ENCODE results near the gene ZMIZ1. TPM values are rescaled to one million over a fixed set of nuclear protein-coding genes. Genes with fewer than 3 reads are reported as not detected.
A peak's percentile ranks its signal among the peaks of the same experiment; 100 is the strongest.

Gene ZMIZ1
- total RNA-seq, 2 experiments from 2014 or later, result 14.6 to 15.5 TPM

DNA sequence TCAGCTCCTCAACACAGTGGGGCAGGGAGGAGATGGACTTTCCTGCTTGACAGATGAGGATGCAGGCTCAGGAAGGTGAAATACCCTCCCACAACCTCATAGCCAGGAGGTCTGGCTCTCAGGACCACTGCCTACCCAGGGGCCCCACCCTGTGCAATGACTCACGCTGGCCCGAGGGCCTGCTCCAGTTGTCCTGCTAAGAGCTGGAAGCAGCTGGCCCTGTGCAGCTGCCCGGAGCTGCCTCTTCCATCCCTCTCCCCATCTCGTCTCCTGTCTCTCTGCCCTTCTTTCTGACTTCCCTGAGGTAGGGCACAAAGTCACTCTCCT lies 123.9 kb downstream of the ZMIZ1 start:
- H3K36me3 Mint-ChIP-seq (ENCODE audit: low read depth), result no peaks in the 10 kb centered on the region
- ATAC-seq (ENCODE audit: poor library complexity) (no peak), DNase-seq (no peak)
- H3K4me3 Mint-ChIP-seq, result no peak overlapping the region
- Histone ChIP-seq H3K9me3 (ENCODE audit: control insufficient read depth in 1 of 2, insufficient read depth in 1 of 2, low read length in 2 of 2) (peaks cover 0 to 14% of the 10 kb centered on the region in 2 experiments), H3K4me3 (ENCODE audit: low read length) (no peak overlapping the region), H3K36me3 (ENCODE audit: insufficient read depth, low read length) (no peaks in the 10 kb centered on the region), H3K27me3 (ENCODE audit: control insufficient read depth in 1 of 2, insufficient read depth in 2 of 2, low read length in 2 of 2) (no peaks in the 10 kb centered on the region), H3K4me1 (ENCODE audit: insufficient read depth, low read length) (peaks cover 10% of the 10 kb centered on the region), H3K27ac (ENCODE audit: low read depth in 1 of 2, low read length in 2 of 2) (no peak overlapping the region)
- no peak overlapping the region for H3K27ac Mint-ChIP-seq
- intact Hi-C loops (cut with DNase I, micrococcal nuclease), result loop anchor here in 1 of 2 experiments (10.0 kb wide), 2 partner anchors 588 to 678 kb away; no protein-coding TSS in a partner anchor
- TF ChIP-seq CTCF (IDR thresholded peaks at IDR 0.05), result no peak
- H3K4me1 Mint-ChIP-seq (ENCODE audit: low read depth), result no peaks in the 10 kb centered on the region
- no peaks in the 10 kb centered on the region for H3K9me3 Mint-ChIP-seq
- POLR2A ChIA-PET, result no interaction called here
- CTCF ChIA-PET, result interaction anchor here (0.6 to 1.6 kb wide), 2 partner anchors 1146 to 1356 kb away, joined by 3 to 6 read pairs; no protein-coding TSS in a partner anchor
- H3K27me3 Mint-ChIP-seq, result no peaks in the 10 kb centered on the region

DNA sequence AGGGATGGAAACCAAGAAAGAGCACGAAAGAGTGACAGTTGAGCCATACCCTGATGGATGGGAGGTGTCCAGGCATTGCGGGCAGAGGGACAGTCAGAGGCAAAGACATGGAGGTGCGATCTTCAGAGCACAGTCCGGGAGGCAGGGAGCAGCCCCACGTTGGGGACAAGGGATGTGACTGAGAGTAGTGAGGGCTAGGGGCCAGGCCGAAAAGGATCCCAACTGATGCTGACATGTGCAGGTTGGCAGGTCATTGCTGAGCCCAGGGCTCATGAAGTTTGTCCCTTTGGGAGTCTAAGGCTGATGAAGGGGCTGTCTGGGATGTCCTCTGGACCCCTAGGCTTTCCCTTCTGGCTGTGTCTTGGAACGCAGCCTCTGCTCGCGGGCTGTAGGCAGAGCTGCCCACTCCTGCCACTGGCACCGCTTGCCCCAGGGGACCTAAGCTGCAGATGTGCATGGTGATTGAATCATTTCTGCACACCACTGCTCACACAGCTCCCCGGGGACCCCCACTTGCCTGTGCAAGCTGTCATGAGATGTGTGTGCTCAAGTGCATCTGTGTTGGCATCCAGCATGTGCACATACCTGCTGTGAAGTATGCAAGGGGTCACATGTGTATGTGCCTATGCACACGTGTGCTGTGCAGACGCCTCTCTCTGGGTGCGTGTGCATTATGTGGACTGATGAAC lies 125.1 kb downstream of the ZMIZ1 start:
- no peak for ATAC-seq (ENCODE audit: poor library complexity)
- Mint-ChIP-seq H3K9me3 (no peaks in the 10 kb centered on the region), H3K4me3 (no peak overlapping the region), H3K36me3 (ENCODE audit: low read depth) (no peaks in the 10 kb centered on the region), H3K27me3 (no peaks in the 10 kb centered on the region), H3K27ac (no peak overlapping the region), H3K4me1 (ENCODE audit: low read depth) (no peaks in the 10 kb centered on the region)
- DNase-seq, result no peak
- intact Hi-C loops (cut with DNase I, micrococcal nuclease), result loop anchor here (2.0 to 10.0 kb wide), 4 partner anchors 341 to 1347 kb away; no protein-coding TSS in a partner anchor
- no peak overlapping the region for H3K27ac ChIP-seq (ENCODE audit: low read depth in 1 of 2, low read length in 2 of 2)
- no peak overlapping the region for H3K4me3 ChIP-seq (ENCODE audit: low read length)
- ChIA-PET CTCF (interaction anchor here (1.9 to 2.7 kb wide), 2 partner anchors 10 to 1147 kb away, joined by 7 to 37 read pairs; no protein-coding TSS in a partner anchor), POLR2A (no interaction called here)
- H3K9me3 ChIP-seq (ENCODE audit: control insufficient read depth in 1 of 2, insufficient read depth in 1 of 2, low read length in 2 of 2), result peaks cover 0 to 14% of the 10 kb centered on the region in 2 experiments
- H3K27me3 ChIP-seq (ENCODE audit: control insufficient read depth in 1 of 2, insufficient read depth in 2 of 2, low read length in 2 of 2), result no peaks in the 10 kb centered on the region
- H3K4me1 ChIP-seq (ENCODE audit: insufficient read depth, low read length), result peaks cover 10% of the 10 kb centered on the region
- no peak for TF ChIP-seq CTCF (IDR thresholded peaks at IDR 0.05)
- H3K36me3 ChIP-seq (ENCODE audit: insufficient read depth, low read length), result no peaks in the 10 kb centered on the region

- Mint-ChIP-seq H3K4me3 (no peak overlapping the region), H3K4me1 (ENCODE audit: low read depth) (no peaks in the 10 kb centered on the region), H3K27ac (no peak overlapping the region), H3K9me3 (no peaks in the 10 kb centered on the region), H3K27me3 (no peaks in the 10 kb centered on the region), H3K36me3 (ENCODE audit: low read depth) (no peaks in the 10 kb centered on the region)
- Histone ChIP-seq H3K27me3 (ENCODE audit: control insufficient read depth in 1 of 2, insufficient read depth in 2 of 2, low read length in 2 of 2) (no peaks in the 10 kb centered on the region), H3K36me3 (ENCODE audit: insufficient read depth, low read length) (no peaks in the 10 kb centered on the region), H3K4me1 (ENCODE audit: insufficient read depth, low read length) (peaks cover 10% of the 10 kb centered on the region), H3K9me3 (ENCODE audit: control insufficient read depth in 1 of 2, insufficient read depth in 1 of 2, low read length in 2 of 2) (peaks cover 0 to 5% of the 10 kb centered on the region in 2 experiments), H3K4me3 (ENCODE audit: low read length) (no peak overlapping the region), H3K27ac (ENCODE audit: low read depth in 1 of 2, low read length in 2 of 2) (no peak overlapping the region)
- intact Hi-C loops (cut with DNase I, micrococcal nuclease), result loop anchor here (1.0 to 10.0 kb wide), 11 partner anchors 128 to 1349 kb away; partner anchors contain the start of gene ZMIZ1 (in 1 of the 2)
- DNase-seq, result peak; percentile 61 to 87 (median 72)
- ChIA-PET POLR2A (no interaction called here), CTCF (interaction anchor here (0.7 to 2.7 kb wide), 21 partner anchors 9 to 1213 kb away, joined by 3 to 37 read pairs (median 3); partner anchors contain the start of gene POLR3A)
- peak; percentile 97 for TF ChIP-seq CTCF (IDR thresholded peaks at IDR 0.05)
- ATAC-seq (ENCODE audit: poor library complexity), result peak; percentile 91
Observed at GRCh38 chr10:79195091-79195923, 126.5 kb downstream of the ZMIZ1 start.

All from CD4-positive, alpha-beta T cell (primary cell).